Smooth muscle cell (in vitro differentiated cells): Measurements from ENCODE around the gene ANKRD27. TPM values are rescaled to one million over a fixed set of nuclear protein-coding genes. Genes with fewer than 3 reads are reported as not detected.

ENCODE experiments used
- DNase-seq: peaks from one replicate; lab custom pipeline; 2025; ENCODE audit not compliant: unreplicated experiment; lab: John Stamatoyannopoulos, UW
- H2AFZ ChIP-seq: fragments of 200-600 bp; sonication (generic); 2 replicates; pipeline ENCODE4 v1.6.0; 2016; ENCODE audit warnings: antibody characterized with exemption, low read depth, mild to moderate bottlenecking
- H3F3A ChIP-seq: fragments of 200-600 bp; sonication (generic); 2 replicates; pipeline ENCODE4 v1.6.0; 2017; ENCODE audit warnings: antibody characterized with exemption, low read depth
- H3K27ac ChIP-seq: fragments of 200-600 bp; sonication (generic); 2 replicates; pipeline ENCODE4 v1.5.1; 2016; ENCODE audit warnings: low read depth, mild to moderate bottlenecking
- H3K27me3 ChIP-seq: fragments of 200-600 bp; sonication (generic); 2 replicates; pipeline ENCODE4 v1.6.1; 2016; ENCODE audit warnings: low read depth, mild to moderate bottlenecking
- H3K36me3 ChIP-seq: fragments of 200-600 bp; sonication (generic); 2 replicates; pipeline ENCODE4 v1.5.1; 2016; ENCODE audit warnings: low read depth
- H3K4me1 ChIP-seq: fragments of 200-600 bp; sonication (generic); 2 replicates; pipeline ENCODE4 v1.5.1; 2016; ENCODE audit warnings: low read depth
- H3K4me2 ChIP-seq: fragments of 200-600 bp; sonication (generic); 2 replicates; pipeline ENCODE4 v1.6.0; 2016; ENCODE audit warnings: mild to moderate bottlenecking
- H3K4me3 ChIP-seq: fragments of 200-600 bp; sonication (generic); 2 replicates; pipeline ENCODE4 v1.5.1; 2016; ENCODE audit warnings: mild to moderate bottlenecking
- H3K79me2 ChIP-seq: fragments of 200-600 bp; sonication (generic); 2 replicates; pipeline ENCODE4 v1.6.0; 2016; ENCODE audit warnings: low read depth, mild to moderate bottlenecking
- H3K9ac ChIP-seq: fragments of 200-600 bp; sonication (generic); 2 replicates; pipeline ENCODE4 v1.6.0; 2016; ENCODE audit warnings: low read depth
- H3K9me3 ChIP-seq: fragments of 200-600 bp; sonication (generic); replicated peaks from 2 replicates; pipeline ENCODE4 v1.5.1; 2016; ENCODE audit warnings: low read depth
- H4K20me1 ChIP-seq: fragments of 200-600 bp; sonication (generic); 2 replicates; pipeline ENCODE4 v1.6.0; 2016; ENCODE audit warnings: low read depth
- WGBS: methylation state at CpG from one replicate; pipeline ENCODE4 v1.1.7; 2016; ENCODE audit warnings: low lambda C conversion rate; 5-methylcytosine and 5-hydroxymethylcytosine counted together
- polyA plus RNA-seq: library from polyadenylated mRNA; unstranded; fragments of >200 nt; fragmentation: Nextera tagmentation; extraction: Ambion mirVana; gene quantifications from 2 replicates; pipeline ENCODE4 v1.2.1, GENCODE V29; 2016
- total RNA-seq: library from RNA; depleted of rRNA; stranded (reverse); fragments of >200 nt; gene quantifications from 2 replicates; pipeline ENCODE4 v1.2.3, GENCODE V29; 2014
- TF ChIP-seq, protein P1 (sequence below): fragments of 200-600 bp; sonication (generic); IDR thresholded peaks from 2 replicates; pipeline ENCODE4 v1.5.1; 2017; ENCODE audit warnings: borderline replicate concordance, mild to moderate bottlenecking, antibody characterized with exemption; ENCODE audit not compliant: insufficient read depth, poor library complexity, severe bottlenecking

Gene ANKRD27
- total and polyA plus RNA-seq, 2 experiments from 2014 or later = 7.7 to 19.7 TPM

DNA sequence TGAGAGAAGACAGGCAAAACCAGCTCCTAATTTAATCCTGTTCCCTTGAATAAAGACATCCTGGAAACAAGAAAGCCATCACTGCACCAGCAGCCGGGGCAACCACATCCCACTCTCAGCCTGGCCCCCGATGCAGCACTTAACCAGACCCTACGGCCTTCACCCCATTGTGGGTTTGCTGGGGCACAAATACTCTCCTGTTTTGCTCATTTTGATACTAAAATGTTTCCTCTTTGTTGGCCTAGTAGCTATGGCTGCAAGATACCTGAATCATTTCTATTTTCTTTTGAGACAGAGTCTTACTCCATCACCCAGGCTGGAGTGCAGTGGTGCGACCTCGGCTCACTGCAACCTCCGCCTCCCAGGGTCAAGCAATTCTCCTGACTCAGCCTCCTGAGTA is 28.4 kb downstream of the ANKRD27 start:
- TF ChIP-seq, protein P1, sequence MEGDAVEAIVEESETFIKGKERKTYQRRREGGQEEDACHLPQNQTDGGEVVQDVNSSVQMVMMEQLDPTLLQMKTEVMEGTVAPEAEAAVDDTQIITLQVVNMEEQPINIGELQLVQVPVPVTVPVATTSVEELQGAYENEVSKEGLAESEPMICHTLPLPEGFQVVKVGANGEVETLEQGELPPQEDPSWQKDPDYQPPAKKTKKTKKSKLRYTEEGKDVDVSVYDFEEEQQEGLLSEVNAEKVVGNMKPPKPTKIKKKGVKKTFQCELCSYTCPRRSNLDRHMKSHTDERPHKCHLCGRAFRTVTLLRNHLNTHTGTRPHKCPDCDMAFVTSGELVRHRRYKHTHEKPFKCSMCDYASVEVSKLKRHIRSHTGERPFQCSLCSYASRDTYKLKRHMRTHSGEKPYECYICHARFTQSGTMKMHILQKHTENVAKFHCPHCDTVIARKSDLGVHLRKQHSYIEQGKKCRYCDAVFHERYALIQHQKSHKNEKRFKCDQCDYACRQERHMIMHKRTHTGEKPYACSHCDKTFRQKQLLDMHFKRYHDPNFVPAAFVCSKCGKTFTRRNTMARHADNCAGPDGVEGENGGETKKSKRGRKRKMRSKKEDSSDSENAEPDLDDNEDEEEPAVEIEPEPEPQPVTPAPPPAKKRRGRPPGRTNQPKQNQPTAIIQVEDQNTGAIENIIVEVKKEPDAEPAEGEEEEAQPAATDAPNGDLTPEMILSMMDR = no peak
- Histone ChIP-seq H3K79me2 (no peaks in the 10 kb centered on the region), H3F3A (no peaks in the 10 kb centered on the region), H2AFZ (no peak overlapping the region), H3K9ac (no peak overlapping the region), H3K4me2 (no peak overlapping the region), H3K9me3 (no peaks in the 10 kb centered on the region), H4K20me1 (peaks cover 6% of the 10 kb centered on the region), H3K4me1 (peaks cover 2% of the 10 kb centered on the region), H3K4me3 (no peak overlapping the region), H3K27ac (no peak overlapping the region), H3K27me3 (no peaks in the 10 kb centered on the region), H3K36me3 (no peaks in the 10 kb centered on the region)
- 97% methylated on average over 6 of the region's 6 CpGs for WGBS
- no peak for DNase-seq

DNA sequence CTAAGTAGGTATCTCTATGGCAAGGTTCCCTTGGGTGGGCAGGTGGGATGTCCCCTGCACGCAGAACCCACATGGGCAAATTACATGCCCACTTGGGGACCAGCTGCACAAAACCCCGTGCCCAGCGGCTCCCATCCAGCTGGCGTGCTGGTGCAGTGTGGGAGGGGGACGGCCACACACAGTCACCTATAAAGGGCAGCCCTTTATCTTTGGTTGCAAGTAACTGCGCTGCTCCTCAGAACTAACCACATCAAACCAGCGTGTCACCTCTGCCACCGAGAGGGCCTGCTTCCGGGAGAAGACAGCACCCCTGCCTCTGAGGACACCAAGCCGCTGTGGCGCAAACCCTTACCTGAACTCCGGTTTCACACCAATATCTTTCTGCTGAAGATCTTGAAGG is 32.2 kb downstream of the ANKRD27 start:
- no peaks in the 10 kb centered on the region for H3K36me3 ChIP-seq
- H3K4me2 ChIP-seq = no peak overlapping the region
- H3K4me3 ChIP-seq = no peak overlapping the region

DNA sequence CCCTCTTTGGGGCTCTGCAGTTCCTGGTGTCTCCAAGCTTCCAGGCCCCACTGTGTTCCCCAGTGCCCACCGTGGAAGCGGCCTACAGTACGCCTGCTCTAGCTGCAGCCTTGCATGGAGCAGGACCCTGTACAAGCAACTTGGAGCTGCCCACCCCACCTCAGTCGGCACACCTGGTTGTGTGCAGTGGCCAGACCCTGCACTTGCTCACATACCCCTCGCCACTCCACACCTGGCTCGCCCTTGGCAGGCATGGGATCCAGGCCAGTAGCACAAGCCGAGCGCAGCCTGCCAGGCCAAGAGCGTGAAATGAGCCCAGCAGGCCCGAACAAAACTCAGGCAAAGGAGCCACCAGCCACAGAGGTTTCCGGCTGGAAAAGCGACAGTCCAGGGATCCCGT is 36.4 kb downstream of the ANKRD27 start:
- H4K20me1 ChIP-seq = no peaks in the 10 kb centered on the region
- no peaks in the 10 kb centered on the region for H3K4me1 ChIP-seq
- H3K9ac ChIP-seq = no peak overlapping the region
- no peaks in the 10 kb centered on the region for H3K9me3 ChIP-seq
- no peaks in the 10 kb centered on the region for H3K79me2 ChIP-seq
- H3F3A ChIP-seq = no peaks in the 10 kb centered on the region
- H3K27ac ChIP-seq = no peak overlapping the region
- TF ChIP-seq, protein P1 = no peak
- H2AFZ ChIP-seq = no peak overlapping the region
- no peak for DNase-seq
- no peak overlapping the region for H3K4me2 ChIP-seq
- H3K27me3 ChIP-seq = no peaks in the 10 kb centered on the region
- H3K36me3 ChIP-seq = no peaks in the 10 kb centered on the region
- no peak overlapping the region for H3K4me3 ChIP-seq
- WGBS = 97% methylated on average over 13 of the region's 13 CpGs

More for the DNA sequence above, 32.2 kb downstream of the ANKRD27 start:
- H2AFZ ChIP-seq = no peak overlapping the region
- TF ChIP-seq, protein P1 = no peak
- H4K20me1 ChIP-seq = no peaks in the 10 kb centered on the region
- no peaks in the 10 kb centered on the region for H3K27me3 ChIP-seq
- no peak overlapping the region for H3K27ac ChIP-seq
- H3K4me1 ChIP-seq = no peaks in the 10 kb centered on the region
- no peak for DNase-seq
- no peaks in the 10 kb centered on the region for H3F3A ChIP-seq
- H3K9ac ChIP-seq = no peak overlapping the region
- no peaks in the 10 kb centered on the region for H3K9me3 ChIP-seq
- 100% methylated on average over 11 of the region's 12 CpGs for WGBS
- H3K79me2 ChIP-seq = no peaks in the 10 kb centered on the region

DNA sequence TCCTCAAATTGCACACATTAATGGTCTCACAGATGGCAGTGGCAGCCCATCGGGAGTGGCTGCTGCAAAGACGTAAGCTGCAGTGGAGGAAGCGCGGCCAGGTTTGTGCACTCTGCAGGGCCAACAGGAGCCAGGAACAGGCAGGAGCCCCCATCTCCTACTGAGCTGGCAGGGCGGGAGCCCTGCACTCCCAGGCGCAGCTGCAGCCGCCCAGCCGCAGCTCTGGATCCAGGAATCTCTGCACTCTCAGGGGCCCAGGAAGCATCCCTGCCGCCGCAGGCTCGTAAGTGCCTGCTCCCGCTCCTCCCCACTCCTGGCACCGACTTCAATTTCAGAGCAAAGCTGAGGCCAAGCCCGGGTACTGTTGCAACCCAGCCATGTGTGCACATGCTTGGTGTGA is 37.5 kb downstream of the ANKRD27 start:
- TF ChIP-seq, protein P1 = no peak

More for the DNA sequence above, 37.5 kb downstream of the ANKRD27 start:
- no peaks in the 10 kb centered on the region for H3K36me3 ChIP-seq
- no peak overlapping the region for H3K27ac ChIP-seq
- WGBS = 93% methylated on average over 14 of the region's 14 CpGs
- no peak overlapping the region for H3K4me2 ChIP-seq
- H4K20me1 ChIP-seq = no peaks in the 10 kb centered on the region
- no peak overlapping the region for H3K9ac ChIP-seq
- H3K9me3 ChIP-seq = no peaks in the 10 kb centered on the region
- no peaks in the 10 kb centered on the region for H3K79me2 ChIP-seq
- H3F3A ChIP-seq = no peaks in the 10 kb centered on the region
- no peak overlapping the region for H2AFZ ChIP-seq
- no peak for DNase-seq
- no peaks in the 10 kb centered on the region for H3K4me1 ChIP-seq
- H3K27me3 ChIP-seq = no peaks in the 10 kb centered on the region
- H3K4me3 ChIP-seq = no peak overlapping the region
